Erythroblast (primary cell): Measurements from ENCODE around the gene DNAJC17.

Experiments
- GATA1 ChIP-seq: IDR thresholded peaks from 2 replicates; pipeline ENCODE4 v1.6.1; 2011; ENCODE audit warnings: low read depth, mild to moderate bottlenecking, control low read depth, low read length, moderate library complexity
- POLR2A ChIP-seq: IDR thresholded peaks from 2 replicates; pipeline ENCODE4 v1.6.1; 2011; ENCODE audit warnings: mild to moderate bottlenecking, low read length

DNA sequence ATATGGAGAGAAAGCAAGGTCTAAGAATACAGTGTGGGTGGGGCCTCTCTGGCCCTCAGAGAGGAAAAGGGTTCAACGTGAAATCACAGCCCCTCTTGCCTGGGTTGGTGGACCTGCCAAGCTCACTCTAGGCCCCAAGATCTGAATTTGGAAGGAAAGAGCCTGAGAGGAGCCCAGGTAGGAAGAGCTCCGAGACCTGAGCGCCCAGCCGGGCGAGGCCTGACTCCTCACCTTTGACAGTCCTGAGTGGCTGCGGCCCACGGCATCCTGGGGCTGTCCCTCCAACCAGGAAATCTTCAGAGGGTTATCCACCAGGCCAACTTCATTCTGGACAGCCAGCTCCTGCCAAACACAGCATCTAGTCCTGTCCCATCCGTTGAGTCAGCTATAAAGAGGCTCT lies 33.8 kb downstream of the DNAJC17 start:
- TF ChIP-seq POLR2A, result no peak
- no peak for TF ChIP-seq GATA1
